Tibial artery (tissue), 4 donors: ENCODE data around the gene CHMP2A.
A peak's percentile ranks its signal among the peaks of the same experiment; 100 is the strongest.

Experiments
- DNase-seq, 2 donors: peaks; one replicate each; pipeline ENCODE4 v3.0.0-alpha.2; 2019
- H3K27ac ChIP-seq, 2 donors: fragments of 200-600 bp; sonication (generic) in 1 of 2; 1 replicate in 1 of 2; 2 replicates in 1 of 2; pipeline ENCODE4 v1.5.1; 2018 to 2019; ENCODE audit warnings: mild to moderate bottlenecking in 1 of 2
- H3K27me3 ChIP-seq, 2 donors: fragments of 200-600 bp; sonication (generic) in 1 of 2; one replicate each; pipeline versions ENCODE4 v1.5.1 to v1.6.0; 2016 to 2019
- H3K36me3 ChIP-seq, 3 donors: fragments of 200-600 bp; sonication (generic) in 2 of 3; one replicate each; pipeline ENCODE4 v1.5.1; 2016 to 2019; ENCODE audit warnings: mild to moderate bottlenecking in 2 of 3
- H3K4me1 ChIP-seq, 4 donors: fragments of 200-600 bp; sonication (generic) in 2 of 4; 1 replicate in 3 of 4; 2 replicates in 1 of 4; pipeline ENCODE4 v1.5.1; 2016 to 2019
- H3K4me3 ChIP-seq, 2 donors: fragments of 200-600 bp; sonication (generic) in 1 of 2; 1 replicate in 1 of 2; 2 replicates in 1 of 2; pipeline ENCODE4 v1.5.1; 2018 to 2019; ENCODE audit warnings: mild to moderate bottlenecking in 2 of 2
- H3K9me3 ChIP-seq, 3 donors: fragments of 200-600 bp; sonication (generic) in 1 of 3; one replicate each; pipeline ENCODE4 v1.5.1; 2016 to 2019
- intact Hi-C: fragments of 100-400 bp; cut with DNase I; formaldehyde crosslinking; loops from one replicate; pipeline ENCODE4 v1.15.0; 2023; ENCODE audit warnings: low total_unique reads
- TF ChIP-seq, protein P1 (sequence below), 2 experiments: fragments of 200-600 bp in 1 of 2; fragments of 450-650 bp in 1 of 2; IDR thresholded peaks; one replicate each; pipeline ENCODE4 v1.5.1; 2017 to 2019; ENCODE audit warnings: antibody characterized with exemption in 2 of 2, mild to moderate bottlenecking in 1 of 2, moderate library complexity in 1 of 2

Gene CHMP2A

DNA sequence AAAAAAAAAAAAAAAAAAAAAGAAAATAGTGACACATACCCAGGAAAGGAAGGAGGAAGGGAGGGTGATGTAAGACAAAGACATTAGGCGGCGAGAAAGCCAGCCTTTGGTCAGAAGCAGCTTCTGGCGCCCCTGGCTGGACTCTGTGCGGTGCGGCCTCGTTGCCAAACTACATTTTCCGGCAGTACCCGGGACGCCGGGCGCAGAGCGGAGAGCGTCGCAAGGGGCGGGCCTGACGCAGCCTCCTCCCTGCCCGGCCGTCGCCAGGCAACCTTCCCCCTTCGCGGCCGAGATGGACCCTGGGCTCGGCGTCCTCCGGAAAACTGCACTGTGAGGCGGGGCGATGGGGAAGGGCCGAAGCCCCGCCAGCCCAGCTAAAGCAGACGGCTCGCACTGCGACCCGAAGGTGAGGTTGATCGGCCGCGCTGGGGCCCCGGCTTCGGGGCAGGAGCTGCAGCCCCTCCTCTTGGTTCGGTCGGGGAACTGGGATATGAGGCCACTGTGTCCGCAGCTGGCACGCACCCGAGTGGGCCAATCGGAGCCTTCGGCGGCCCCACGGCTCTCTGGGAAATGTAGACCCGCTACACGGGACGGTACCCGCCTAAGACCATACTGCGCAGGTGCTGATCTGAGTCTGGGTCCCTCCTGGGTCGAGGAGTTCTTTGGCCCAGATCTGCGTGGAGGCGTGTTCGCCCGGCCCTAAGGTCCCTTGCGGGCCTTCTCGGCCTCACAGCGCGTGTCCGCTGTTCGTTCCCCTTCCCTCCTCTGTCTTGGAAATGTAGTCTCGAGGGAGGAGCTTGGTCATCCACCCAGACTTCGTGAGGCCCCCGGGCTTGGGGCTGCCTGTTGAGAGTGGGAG is 20.5 kb upstream of the CHMP2A start:
- Histone ChIP-seq H3K36me3 (peaks cover 0 to 24% (median 4%) of the 10 kb centered on the region in 3 donors), H3K27ac (peak overlapping the region; percentile 86 to 91), H3K27me3 (no peaks in the 10 kb centered on the region), H3K4me3 (peak overlapping the region; percentile 79 to 83), H3K9me3 (no peaks in the 10 kb centered on the region), H3K4me1 (peaks cover 0 to 40% (median 24%) of the 10 kb centered on the region in 4 donors)
- TF ChIP-seq, protein P1, sequence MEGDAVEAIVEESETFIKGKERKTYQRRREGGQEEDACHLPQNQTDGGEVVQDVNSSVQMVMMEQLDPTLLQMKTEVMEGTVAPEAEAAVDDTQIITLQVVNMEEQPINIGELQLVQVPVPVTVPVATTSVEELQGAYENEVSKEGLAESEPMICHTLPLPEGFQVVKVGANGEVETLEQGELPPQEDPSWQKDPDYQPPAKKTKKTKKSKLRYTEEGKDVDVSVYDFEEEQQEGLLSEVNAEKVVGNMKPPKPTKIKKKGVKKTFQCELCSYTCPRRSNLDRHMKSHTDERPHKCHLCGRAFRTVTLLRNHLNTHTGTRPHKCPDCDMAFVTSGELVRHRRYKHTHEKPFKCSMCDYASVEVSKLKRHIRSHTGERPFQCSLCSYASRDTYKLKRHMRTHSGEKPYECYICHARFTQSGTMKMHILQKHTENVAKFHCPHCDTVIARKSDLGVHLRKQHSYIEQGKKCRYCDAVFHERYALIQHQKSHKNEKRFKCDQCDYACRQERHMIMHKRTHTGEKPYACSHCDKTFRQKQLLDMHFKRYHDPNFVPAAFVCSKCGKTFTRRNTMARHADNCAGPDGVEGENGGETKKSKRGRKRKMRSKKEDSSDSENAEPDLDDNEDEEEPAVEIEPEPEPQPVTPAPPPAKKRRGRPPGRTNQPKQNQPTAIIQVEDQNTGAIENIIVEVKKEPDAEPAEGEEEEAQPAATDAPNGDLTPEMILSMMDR (IDR thresholded peaks at IDR 0.05), result no peak
- intact Hi-C loops, result no loop called here
- peak; percentile 90 to 95 for DNase-seq

DNA sequence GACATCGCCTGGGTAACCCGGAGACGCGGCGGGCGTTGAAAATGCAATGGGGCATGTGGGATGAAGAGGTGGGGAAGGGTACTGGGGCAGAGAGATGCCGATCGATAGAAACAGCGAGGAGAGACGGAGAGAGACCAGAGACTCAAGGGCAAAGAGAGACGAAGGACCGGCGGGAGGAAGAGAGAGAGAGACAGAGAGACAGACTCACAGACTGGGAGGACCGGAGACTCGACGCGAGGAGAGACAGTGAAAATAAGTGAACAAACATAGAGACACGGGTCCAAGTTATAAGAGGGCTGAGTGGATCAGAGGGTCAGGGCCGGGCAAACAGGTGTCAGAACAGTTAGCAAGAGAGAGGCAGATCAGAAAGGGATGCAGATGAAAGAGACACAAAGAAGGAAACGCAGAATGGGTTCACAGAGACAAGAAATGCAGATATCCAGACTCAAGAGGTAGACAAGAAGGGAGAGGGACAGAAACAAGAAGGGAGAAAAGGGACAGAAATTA is 18.8 kb upstream of the CHMP2A start:
- Histone ChIP-seq H3K27me3 (no peaks in the 10 kb centered on the region), H3K27ac (peak overlapping the region; percentile 86 to 91), H3K9me3 (no peaks in the 10 kb centered on the region), H3K4me3 (peak overlapping the region; percentile 59 to 63), H3K4me1 (peaks cover 0 to 40% (median 24%) of the 10 kb centered on the region in 4 donors), H3K36me3 (peaks cover 0 to 32% (median 4%) of the 10 kb centered on the region in 3 donors)
- intact Hi-C loops, result no loop called here
- DNase-seq, result no peak
- TF ChIP-seq, protein P1 (IDR thresholded peaks at IDR 0.05), result no peak

DNA sequence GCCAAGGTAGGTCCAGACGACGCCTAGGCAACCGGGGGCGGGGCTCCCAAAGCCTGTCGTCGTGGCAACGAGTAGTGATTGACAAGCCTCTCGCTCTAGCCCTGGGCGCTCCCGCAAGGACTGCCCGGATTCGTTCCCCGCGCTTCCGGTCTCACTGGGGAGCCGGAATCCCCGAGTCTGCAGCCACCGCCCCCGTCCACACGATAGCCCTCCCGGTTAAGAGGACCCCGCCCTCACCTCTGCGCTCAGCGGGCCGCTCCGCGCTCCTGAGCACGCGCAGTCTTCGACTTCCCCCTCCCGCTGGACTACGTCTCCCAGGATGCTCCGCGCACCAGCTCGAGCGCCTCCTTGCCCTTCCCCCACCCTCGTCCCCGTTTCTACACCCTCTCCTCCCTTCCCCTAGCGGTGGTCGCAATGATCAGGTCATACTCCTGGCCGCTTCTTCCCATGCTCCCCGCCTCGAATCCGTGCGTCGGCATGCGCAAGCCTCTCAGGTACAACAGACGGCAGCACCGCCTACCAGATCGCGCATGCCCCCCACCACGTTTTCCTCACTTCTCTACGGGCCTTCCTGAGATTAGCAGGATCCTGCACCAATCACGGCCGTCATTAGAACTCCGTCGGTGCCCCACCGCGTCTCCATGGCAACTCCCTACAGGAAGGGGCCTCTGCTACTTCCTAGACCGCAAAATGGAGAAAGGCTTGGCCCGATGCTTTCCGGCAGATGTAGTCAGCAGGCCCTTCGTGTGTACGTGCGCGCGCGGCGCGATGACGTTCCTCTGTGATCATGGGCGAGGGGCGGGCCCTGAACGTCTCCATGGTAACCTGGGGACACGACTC is 18.1 kb upstream of the CHMP2A start, which contains the start of gene MZF1:
Gene MZF1, minus strand, starts transcription at position 518 of the 840 bp plus-strand sequence. CDS start 1,946 bp downstream, outside the sequence.
- peaks cover 0 to 40% (median 24%) of the 10 kb centered on the region in 4 donors for H3K4me1 ChIP-seq
- intact Hi-C loops, result no loop called here
- H3K4me3 ChIP-seq, result peak within 1 kb of the TSS; percentile 59 to 63
- TF ChIP-seq, protein P1 (IDR thresholded peaks at IDR 0.05), result peak in 1 of 2 experiments; percentile 48
- H3K36me3 ChIP-seq, result peaks cover 0 to 34% (median 4%) of the 10 kb centered on the region in 3 donors
- DNase-seq, result peak; percentile 100
- no peaks in the 10 kb centered on the region for H3K27me3 ChIP-seq
- peak within 1 kb of the TSS; percentile 86 to 91 for H3K27ac ChIP-seq
- H3K9me3 ChIP-seq, result no peaks in the 10 kb centered on the region

DNA sequence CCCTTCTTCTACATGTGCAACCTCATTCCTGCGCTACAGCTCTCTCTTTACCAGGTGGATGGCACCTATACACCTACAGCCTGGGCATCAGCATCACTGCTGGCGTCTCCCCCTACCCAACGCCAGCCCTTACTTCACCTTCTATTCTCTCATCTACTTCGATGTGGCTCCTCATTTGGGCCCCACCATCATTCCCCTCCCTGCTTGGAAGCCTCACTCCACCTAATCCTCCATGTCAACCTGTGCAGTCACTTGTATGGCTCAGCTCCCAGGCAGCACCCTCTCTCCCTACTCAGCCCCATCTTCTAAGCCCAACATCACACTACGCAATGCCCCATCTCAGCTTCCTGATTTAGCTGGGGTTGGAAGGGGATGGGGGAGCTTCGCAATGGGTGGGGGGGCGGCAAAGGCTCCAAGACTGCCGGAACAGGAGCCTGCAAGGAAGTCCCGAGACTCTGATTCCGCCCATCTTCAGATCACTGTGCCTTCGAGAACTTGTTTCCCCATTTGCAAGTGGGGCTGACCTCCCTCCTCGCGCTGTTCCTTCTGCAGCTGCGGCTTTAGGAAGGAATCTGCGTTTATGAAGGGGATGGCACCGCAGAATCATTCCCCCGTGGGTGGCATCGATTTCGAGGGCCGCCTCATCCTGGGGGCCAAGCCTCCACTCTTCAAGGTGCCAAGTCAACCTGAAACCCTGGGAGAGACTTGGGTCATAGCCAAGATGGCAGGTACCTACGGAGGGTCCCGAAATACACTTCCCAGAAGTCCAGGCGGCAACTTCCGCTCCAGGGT is 17.3 kb upstream of the CHMP2A start:
- Histone ChIP-seq H3K36me3 (peaks cover 0 to 31% (median 8%) of the 10 kb centered on the region in 3 donors), H3K27me3 (no peaks in the 10 kb centered on the region), H3K27ac (peak overlapping the region; percentile 86 to 91), H3K9me3 (no peaks in the 10 kb centered on the region), H3K4me3 (peak overlapping the region; percentile 59 to 63), H3K4me1 (peaks cover 0 to 33% (median 24%) of the 10 kb centered on the region in 4 donors)
- intact Hi-C loops, result no loop called here
- TF ChIP-seq, protein P1 (IDR thresholded peaks at IDR 0.05), result no peak
- DNase-seq, result peak in 1 of 2 donors; percentile 63

DNA sequence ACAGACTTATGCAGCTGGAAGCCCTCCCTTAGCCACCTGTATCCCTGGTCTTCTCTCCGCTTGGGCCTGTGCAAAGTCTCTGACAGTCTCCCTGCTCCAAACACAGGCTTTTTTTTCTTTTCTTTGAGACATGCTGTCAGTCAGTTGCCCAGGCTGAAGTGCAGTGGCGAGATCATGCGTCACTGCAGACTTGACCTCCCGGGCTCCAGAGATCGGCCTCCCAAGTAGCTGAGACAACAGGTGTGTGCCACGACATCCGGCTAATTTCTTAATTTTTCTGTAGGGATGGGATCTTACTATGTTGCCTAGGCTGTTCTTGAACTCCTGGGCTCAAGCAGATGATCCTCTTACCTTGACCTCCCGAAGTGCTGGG is 16.7 kb upstream of the CHMP2A start:
- Histone ChIP-seq H3K27ac (no peak overlapping the region), H3K36me3 (peaks cover 0 to 37% (median 9%) of the 10 kb centered on the region in 3 donors), H3K4me1 (peaks cover 0 to 26% (median 21%) of the 10 kb centered on the region in 4 donors), H3K9me3 (no peaks in the 10 kb centered on the region), H3K4me3 (no peak overlapping the region), H3K27me3 (no peaks in the 10 kb centered on the region)
- TF ChIP-seq, protein P1 (IDR thresholded peaks at IDR 0.05), result no peak
- intact Hi-C loops, result no loop called here
- peak in 1 of 2 donors; percentile 62 for DNase-seq
